ENCODE data around the gene SEMA6B.

GRCh38 chr19:4504891-4505569, 54.5 kb downstream of the SEMA6B start:
- TF ChIP-seq CTCF (IDR thresholded peaks at IDR 0.05) (no peak), POLR2A (IDR thresholded peaks at IDR 0.05) (no peak), POLR2AphosphoS5 (IDR thresholded peaks at IDR 0.05) (no peak)

Measured in stomach (tissue), 4 donors.